Stimulated activated CD4-positive, alpha-beta T cell treated with anti-CD3 and anti-CD28 coated beads, Interleukin-4, amount 100 ng/mL, for 48 hours (primary cell): ENCODE measurements around the gene PCNX1.
"Not testable (repeated sequence)": the region's sequence is repeated elsewhere in the genome, so short reads cannot be mapped to it uniquely, and the experiment has no call there.

ENCODE experiments used
- DNase-seq, 2 donors: peaks; one replicate each; pipeline ENCODE4 v3.0.0-alpha.2; 2020; ENCODE audit warnings: low read depth in 2 of 2

The PCNX1 gene

GRCh38 chr14:70916300-70916699, 9.0 kb downstream of the PCNX1 start:
- DNase-seq, result no peak

GRCh38 chr14:70916799-70917198, 9.5 kb downstream of the PCNX1 start:
- DNase-seq, result no peak

- DNase-seq, result no peak
These were observed 10.4 kb downstream of the PCNX1 start for GRCh38 chr14:70917633-70918032.

GRCh38 chr14:70919774-70920173, 12.5 kb downstream of the PCNX1 start:
- no peak for DNase-seq

- no peak for DNase-seq
These were observed 13.3 kb downstream of the PCNX1 start for GRCh38 chr14:70920608-70921007.

GRCh38 chr14:70921669-70922068, 14.4 kb downstream of the PCNX1 start:
- DNase-seq, result no peak

- DNase-seq, result no peak
These were observed 17.3 kb downstream of the PCNX1 start for GRCh38 chr14:70924521-70924920.

GRCh38 chr14:70926235-70926830, 19.1 kb downstream of the PCNX1 start:
- no peak for DNase-seq

- DNase-seq, result no peak
These were observed 23.7 kb downstream of the PCNX1 start for GRCh38 chr14:70931008-70931407.

GRCh38 chr14:70934084-70934483, 26.8 kb downstream of the PCNX1 start:
- no peak for DNase-seq

GRCh38 chr14:70934502-70935134, 27.4 kb downstream of the PCNX1 start:
- DNase-seq, result no peak

GRCh38 chr14:70935135-70935534, 27.9 kb downstream of the PCNX1 start:
- no peak for DNase-seq

- DNase-seq, result not testable (repeated sequence)
These were observed 32.4 kb downstream of the PCNX1 start for GRCh38 chr14:70939693-70940092.

- DNase-seq, result peak; percentile 37 to 48
These were observed 34.5 kb downstream of the PCNX1 start for GRCh38 chr14:70941637-70942341.

GRCh38 chr14:70942342-70942706, 35.1 kb downstream of the PCNX1 start:
- DNase-seq, result no peak

- DNase-seq, result not testable (repeated sequence)
These were observed 35.5 kb downstream of the PCNX1 start for GRCh38 chr14:70942721-70943120.

GRCh38 chr14:70943838-70944237, 36.6 kb downstream of the PCNX1 start:
- no peak for DNase-seq

GRCh38 chr14:70947739-70948138, 40.5 kb downstream of the PCNX1 start:
- DNase-seq, result no peak

- DNase-seq, result no peak
These were observed 45.2 kb downstream of the PCNX1 start for GRCh38 chr14:70952485-70952884.

GRCh38 chr14:70954068-70954467, 46.8 kb downstream of the PCNX1 start:
- DNase-seq, result no peak

- no peak for DNase-seq
These were observed 48.6 kb downstream of the PCNX1 start for GRCh38 chr14:70955543-70956480.

- DNase-seq, result no peak
These were observed 49.3 kb downstream of the PCNX1 start for GRCh38 chr14:70956511-70956910.
